ENCODE measurements around the gene MAP4K2.

- TF ChIP-seq, protein P1, sequence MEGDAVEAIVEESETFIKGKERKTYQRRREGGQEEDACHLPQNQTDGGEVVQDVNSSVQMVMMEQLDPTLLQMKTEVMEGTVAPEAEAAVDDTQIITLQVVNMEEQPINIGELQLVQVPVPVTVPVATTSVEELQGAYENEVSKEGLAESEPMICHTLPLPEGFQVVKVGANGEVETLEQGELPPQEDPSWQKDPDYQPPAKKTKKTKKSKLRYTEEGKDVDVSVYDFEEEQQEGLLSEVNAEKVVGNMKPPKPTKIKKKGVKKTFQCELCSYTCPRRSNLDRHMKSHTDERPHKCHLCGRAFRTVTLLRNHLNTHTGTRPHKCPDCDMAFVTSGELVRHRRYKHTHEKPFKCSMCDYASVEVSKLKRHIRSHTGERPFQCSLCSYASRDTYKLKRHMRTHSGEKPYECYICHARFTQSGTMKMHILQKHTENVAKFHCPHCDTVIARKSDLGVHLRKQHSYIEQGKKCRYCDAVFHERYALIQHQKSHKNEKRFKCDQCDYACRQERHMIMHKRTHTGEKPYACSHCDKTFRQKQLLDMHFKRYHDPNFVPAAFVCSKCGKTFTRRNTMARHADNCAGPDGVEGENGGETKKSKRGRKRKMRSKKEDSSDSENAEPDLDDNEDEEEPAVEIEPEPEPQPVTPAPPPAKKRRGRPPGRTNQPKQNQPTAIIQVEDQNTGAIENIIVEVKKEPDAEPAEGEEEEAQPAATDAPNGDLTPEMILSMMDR (IDR thresholded peaks at IDR 0.05) = no peak
- no peak for TF ChIP-seq POLR2A (IDR thresholded peaks at IDR 0.05)
These were observed 32.9 kb downstream of the MAP4K2 start for GRCh38 chr11:64770120-64770519.

All from uterus (tissue), 2 donors.